ENCODE measurements around the gene RGR.

Gene RGR

GRCh38 chr10:84198206-84198915 is 46.5 kb upstream of the RGR start:
- Histone ChIP-seq H2BK15ac (ENCODE audit: low read depth, poor library complexity, severe bottlenecking) (no peak overlapping the region), H2BK120ac (ENCODE audit: low read depth, low read length) (no peak overlapping the region), H2BK12ac (ENCODE audit: low read length in 2 of 2) (no peak overlapping the region), H2BK5ac (ENCODE audit: low read depth, low read length, poor library complexity, severe bottlenecking) (no peak overlapping the region), H4K8ac (ENCODE audit: low read length) (no peak overlapping the region), H3K14ac (ENCODE audit: low read length in 2 of 2) (no peak overlapping the region), H3K18ac (ENCODE audit: low read depth in 1 of 2, low read length in 2 of 2) (no peak overlapping the region), H3K23ac (ENCODE audit: low read length in 2 of 2) (no peak overlapping the region), H2AFZ (ENCODE audit: low read depth, low read length) (no peak overlapping the region), H3K9ac (ENCODE audit: low read length) (no peak overlapping the region), H3K79me1 (replicated peaks; ENCODE audit: low read length, poor library complexity, severe bottlenecking) (no peaks in the 10 kb centered on the region), H3K4me2 (ENCODE audit: low read length, poor library complexity, severe bottlenecking) (no peak overlapping the region), H3K36me3 (ENCODE audit: control insufficient read depth in 1 of 2, insufficient read depth in 2 of 2, low read depth in 1 of 2, low read length in 2 of 2) (no peaks in the 10 kb centered on the region), H3K9me3 (ENCODE audit: control insufficient read depth, low read length) (no peaks in the 10 kb centered on the region), H4K91ac (ENCODE audit: low read length) (no peak overlapping the region), H3K4me1 (ENCODE audit: control insufficient read depth, insufficient read depth, low read depth, low read length) (peaks cover 21% of the 10 kb centered on the region), H3K27me3 (ENCODE audit: control insufficient read depth in 1 of 2, insufficient read depth in 1 of 2, low read length in 2 of 2) (peaks cover 34 to 80% of the 10 kb centered on the region in 2 experiments), H3K4me3 (ENCODE audit: insufficient read depth in 1 of 2, low read depth in 1 of 2, low read length in 2 of 2) (no peak overlapping the region), H3K27ac (ENCODE audit: low read length, poor library complexity, severe bottlenecking) (no peak overlapping the region), H3K4ac (ENCODE audit: low read depth in 1 of 2, low read length in 2 of 2) (no peak overlapping the region), H2AK5ac (ENCODE audit: low read length, severe bottlenecking) (no peak overlapping the region)
- DNase-seq, result no peak
- 86% methylated on average over 7 of the region's 7 CpGs for whole genome bisulfite sequencing

- H3K27me3 ChIP-seq (ENCODE audit: control insufficient read depth in 1 of 2, insufficient read depth in 1 of 2, low read length in 2 of 2), result peaks cover 14 to 64% of the 10 kb centered on the region in 2 experiments
- no peak overlapping the region for H2BK5ac ChIP-seq (ENCODE audit: low read depth, low read length, poor library complexity, severe bottlenecking)
- no peak overlapping the region for H2BK12ac ChIP-seq (ENCODE audit: low read length in 2 of 2)
- H3K4me2 ChIP-seq (ENCODE audit: low read length, poor library complexity, severe bottlenecking), result no peak overlapping the region
- no peaks in the 10 kb centered on the region for H3K79me1 ChIP-seq (replicated peaks; ENCODE audit: low read length, poor library complexity, severe bottlenecking)
- H4K91ac ChIP-seq (ENCODE audit: low read length), result no peak overlapping the region
- 72% methylated on average over 10 of the region's 11 CpGs for WGBS
- DNase-seq, result no peak
- no peak overlapping the region for H2BK120ac ChIP-seq (ENCODE audit: low read depth, low read length)
- H4K8ac ChIP-seq (ENCODE audit: low read length), result no peak overlapping the region
- H3K4me1 ChIP-seq (ENCODE audit: control insufficient read depth, insufficient read depth, low read depth, low read length), result peaks cover 5% of the 10 kb centered on the region
- H3K18ac ChIP-seq (ENCODE audit: low read depth in 1 of 2, low read length in 2 of 2), result no peak overlapping the region
- no peak overlapping the region for H2AFZ ChIP-seq (ENCODE audit: low read depth, low read length)
- no peak overlapping the region for H2AK5ac ChIP-seq (ENCODE audit: low read length, severe bottlenecking)
- H2BK15ac ChIP-seq (ENCODE audit: low read depth, poor library complexity, severe bottlenecking), result no peak overlapping the region
- H3K4ac ChIP-seq (ENCODE audit: low read depth in 1 of 2, low read length in 2 of 2), result no peak overlapping the region
- no peak overlapping the region for H3K9ac ChIP-seq (ENCODE audit: low read length)
- no peak overlapping the region for H3K4me3 ChIP-seq (ENCODE audit: insufficient read depth in 1 of 2, low read depth in 1 of 2, low read length in 2 of 2)
- H3K14ac ChIP-seq (ENCODE audit: low read length in 2 of 2), result no peak overlapping the region
- H3K36me3 ChIP-seq (ENCODE audit: control insufficient read depth in 1 of 2, insufficient read depth in 2 of 2, low read depth in 1 of 2, low read length in 2 of 2), result no peaks in the 10 kb centered on the region
- no peak overlapping the region for H3K23ac ChIP-seq (ENCODE audit: low read length in 2 of 2)
- no peak overlapping the region for H3K27ac ChIP-seq (ENCODE audit: low read length, poor library complexity, severe bottlenecking)
- no peaks in the 10 kb centered on the region for H3K9me3 ChIP-seq (ENCODE audit: control insufficient read depth, low read length)
Measured at GRCh38 chr10:84200537-84201243, 44.2 kb upstream of the RGR start.

GRCh38 chr10:84201244-84201606 is 43.6 kb upstream of the RGR start:
- no peak overlapping the region for H2AK5ac ChIP-seq (ENCODE audit: low read length, severe bottlenecking)
- no peak overlapping the region for H3K14ac ChIP-seq (ENCODE audit: low read length in 2 of 2)
- H3K18ac ChIP-seq (ENCODE audit: low read depth in 1 of 2, low read length in 2 of 2), result no peak overlapping the region
- H3K27ac ChIP-seq (ENCODE audit: low read length, poor library complexity, severe bottlenecking), result no peak overlapping the region
- no peak overlapping the region for H2BK120ac ChIP-seq (ENCODE audit: low read depth, low read length)
- peaks cover under 1% of the 10 kb centered on the region for H3K4me1 ChIP-seq (ENCODE audit: control insufficient read depth, insufficient read depth, low read depth, low read length)
- H2AFZ ChIP-seq (ENCODE audit: low read depth, low read length), result no peak overlapping the region
- peaks cover 9 to 60% of the 10 kb centered on the region in 2 experiments for H3K27me3 ChIP-seq (ENCODE audit: control insufficient read depth in 1 of 2, insufficient read depth in 1 of 2, low read length in 2 of 2)
- no peak overlapping the region for H4K8ac ChIP-seq (ENCODE audit: low read length)
- H2BK15ac ChIP-seq (ENCODE audit: low read depth, poor library complexity, severe bottlenecking), result no peak overlapping the region
- WGBS, result 73% methylated on average over 6 of the region's 6 CpGs
- H3K4ac ChIP-seq (ENCODE audit: low read depth in 1 of 2, low read length in 2 of 2), result no peak overlapping the region
- H3K4me2 ChIP-seq (ENCODE audit: low read length, poor library complexity, severe bottlenecking), result no peak overlapping the region
- H2BK5ac ChIP-seq (ENCODE audit: low read depth, low read length, poor library complexity, severe bottlenecking), result no peak overlapping the region
- no peak overlapping the region for H3K4me3 ChIP-seq (ENCODE audit: insufficient read depth in 1 of 2, low read depth in 1 of 2, low read length in 2 of 2)
- H4K91ac ChIP-seq (ENCODE audit: low read length), result no peak overlapping the region
- H2BK12ac ChIP-seq (ENCODE audit: low read length in 2 of 2), result no peak overlapping the region
- H3K9me3 ChIP-seq (ENCODE audit: control insufficient read depth, low read length), result no peaks in the 10 kb centered on the region
- no peaks in the 10 kb centered on the region for H3K36me3 ChIP-seq (ENCODE audit: control insufficient read depth in 1 of 2, insufficient read depth in 2 of 2, low read depth in 1 of 2, low read length in 2 of 2)
- H3K79me1 ChIP-seq (replicated peaks; ENCODE audit: low read length, poor library complexity, severe bottlenecking), result no peaks in the 10 kb centered on the region
- no peak for DNase-seq
- H3K23ac ChIP-seq (ENCODE audit: low read length in 2 of 2), result no peak overlapping the region
- no peak overlapping the region for H3K9ac ChIP-seq (ENCODE audit: low read length)

- H3K79me1 ChIP-seq (replicated peaks; ENCODE audit: low read length, poor library complexity, severe bottlenecking), result no peaks in the 10 kb centered on the region
- H2BK15ac ChIP-seq (ENCODE audit: low read depth, poor library complexity, severe bottlenecking), result no peak overlapping the region
- no peaks in the 10 kb centered on the region for H3K9me3 ChIP-seq (ENCODE audit: control insufficient read depth, low read length)
- no peak overlapping the region for H2AFZ ChIP-seq (ENCODE audit: low read depth, low read length)
- no peak overlapping the region for H2BK120ac ChIP-seq (ENCODE audit: low read depth, low read length)
- no peak overlapping the region for H4K91ac ChIP-seq (ENCODE audit: low read length)
- WGBS, result 88% methylated on average over 11 of the region's 11 CpGs
- no peaks in the 10 kb centered on the region for H3K4me1 ChIP-seq (ENCODE audit: control insufficient read depth, insufficient read depth, low read depth, low read length)
- no peak overlapping the region for H3K4ac ChIP-seq (ENCODE audit: low read depth in 1 of 2, low read length in 2 of 2)
- no peak overlapping the region for H2BK12ac ChIP-seq (ENCODE audit: low read length in 2 of 2)
- H3K27ac ChIP-seq (ENCODE audit: low read length, poor library complexity, severe bottlenecking), result no peak overlapping the region
- H2BK5ac ChIP-seq (ENCODE audit: low read depth, low read length, poor library complexity, severe bottlenecking), result no peak overlapping the region
- H3K14ac ChIP-seq (ENCODE audit: low read length in 2 of 2), result no peak overlapping the region
- H4K8ac ChIP-seq (ENCODE audit: low read length), result no peak overlapping the region
- H3K4me2 ChIP-seq (ENCODE audit: low read length, poor library complexity, severe bottlenecking), result no peak overlapping the region
- no peak overlapping the region for H3K23ac ChIP-seq (ENCODE audit: low read length in 2 of 2)
- H3K27me3 ChIP-seq (ENCODE audit: control insufficient read depth in 1 of 2, insufficient read depth in 1 of 2, low read length in 2 of 2), result peaks cover 6 to 58% of the 10 kb centered on the region in 2 experiments
- H2AK5ac ChIP-seq (ENCODE audit: low read length, severe bottlenecking), result no peak overlapping the region
- no peaks in the 10 kb centered on the region for H3K36me3 ChIP-seq (ENCODE audit: control insufficient read depth in 1 of 2, insufficient read depth in 2 of 2, low read depth in 1 of 2, low read length in 2 of 2)
- no peak for DNase-seq
- H3K18ac ChIP-seq (ENCODE audit: low read depth in 1 of 2, low read length in 2 of 2), result no peak overlapping the region
- no peak overlapping the region for H3K4me3 ChIP-seq (ENCODE audit: insufficient read depth in 1 of 2, low read depth in 1 of 2, low read length in 2 of 2)
- no peak overlapping the region for H3K9ac ChIP-seq (ENCODE audit: low read length)
Measured at GRCh38 chr10:84201682-84202081, 43.2 kb upstream of the RGR start.
